ENCODE data around the gene LGALS4. TPM values are rescaled to one million over a fixed set of nuclear protein-coding genes. Genes with fewer than 3 reads are reported as not detected.
"Not testable (repeated sequence)": the region's sequence is repeated elsewhere in the genome, so short reads cannot be mapped to it uniquely, and the experiment has no call there.

LGALS4 gene
- total RNA-seq, 1 experiment from 2014 or later = 1.0 TPM

DNA sequence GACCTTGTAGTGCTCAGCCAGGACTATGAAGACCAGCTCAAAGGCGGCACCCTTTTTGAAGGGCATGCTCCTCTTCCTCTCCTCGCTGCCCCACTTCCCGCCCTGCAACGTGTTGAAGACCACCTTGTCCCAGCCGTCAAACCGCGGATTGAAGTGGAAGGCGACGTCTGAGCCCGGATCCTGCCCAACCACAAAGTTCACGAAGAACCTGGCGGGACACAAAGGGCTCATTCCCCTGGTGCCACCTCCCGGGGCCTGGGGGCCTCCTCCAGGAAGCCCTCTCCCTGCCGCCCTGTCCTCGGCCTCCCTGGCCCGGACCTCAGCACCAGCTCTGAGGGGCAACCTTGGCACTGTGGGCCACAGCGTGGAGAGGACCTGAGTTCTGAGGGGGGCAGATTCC, 4.0 kb downstream of the LGALS4 start:
- no peak overlapping the region for H3K4me2 ChIP-seq
- ChIA-PET POLR2A (ENCODE audit: unreplicated experiment) (no interaction called here), CTCF (no interaction called here)

GRCh38 chr19:38807374-38808098, 5.2 kb downstream of the LGALS4 start:
- intact Hi-C loops (cut with micrococcal nuclease; ENCODE audit: unreplicated experiment); H3K27me3 ChIP-seq (ENCODE audit: insufficient read depth, low read depth); H3K79me2 ChIP-seq (ENCODE audit: low read depth); H2AFZ ChIP-seq; H3K9me2 ChIP-seq (ENCODE audit: insufficient read depth); H3K27ac ChIP-seq; H3K9me3 ChIP-seq (ENCODE audit: insufficient read depth, low read depth); H3K4me2 ChIP-seq; CTCF ChIA-PET; H3K36me3 ChIP-seq (ENCODE audit: low read depth); H3K4me3 ChIP-seq; DNase-seq; H3F3A ChIP-seq (ENCODE audit: insufficient read depth, low read depth); H3K4me1 ChIP-seq (replicated peaks; ENCODE audit: insufficient read depth); BruUV-seq (replicated peaks); H4K20me1 ChIP-seq (ENCODE audit: insufficient read depth): not testable (repeated sequence)
- POLR2A ChIA-PET (ENCODE audit: unreplicated experiment) = interaction anchor here (0.8 kb wide), 1 partner anchor 9 kb away, joined by 8 read pairs; no protein-coding TSS in a partner anchor

More for the DNA sequence above, 4.0 kb downstream of the LGALS4 start:
- H3K36me3 ChIP-seq (ENCODE audit: low read depth) = no peaks in the 10 kb centered on the region
- DNase-seq = no peak
- H3K9me2 ChIP-seq (ENCODE audit: insufficient read depth) = no peaks in the 10 kb centered on the region
- no TSS peak for BruUV-seq (replicated peaks)
- H3F3A ChIP-seq (ENCODE audit: insufficient read depth, low read depth) = no peaks in the 10 kb centered on the region
- no peaks in the 10 kb centered on the region for H3K27me3 ChIP-seq (ENCODE audit: insufficient read depth, low read depth)
- intact Hi-C loops (cut with micrococcal nuclease; ENCODE audit: unreplicated experiment) = no loop called here
- H3K27ac ChIP-seq = no peak overlapping the region
- TF ChIP-seq EZH2 (IDR thresholded peaks at IDR 0.05; ENCODE audit: low read depth) = no peak
- H3K9me3 ChIP-seq (ENCODE audit: insufficient read depth, low read depth) = no peaks in the 10 kb centered on the region
- H3K4me3 ChIP-seq = no peak overlapping the region
- no peaks in the 10 kb centered on the region for H3K79me2 ChIP-seq (ENCODE audit: low read depth)
- H3K4me1 ChIP-seq (replicated peaks; ENCODE audit: insufficient read depth) = no peaks in the 10 kb centered on the region
- no peaks in the 10 kb centered on the region for H4K20me1 ChIP-seq (ENCODE audit: insufficient read depth)
- H2AFZ ChIP-seq = no peak overlapping the region

- H3K4me3 ChIP-seq = no peak overlapping the region
- no peaks in the 10 kb centered on the region for H3F3A ChIP-seq (ENCODE audit: insufficient read depth, low read depth)
- no peaks in the 10 kb centered on the region for H3K27me3 ChIP-seq (ENCODE audit: insufficient read depth, low read depth)
- no peaks in the 10 kb centered on the region for H3K9me3 ChIP-seq (ENCODE audit: insufficient read depth, low read depth)
- no peak overlapping the region for H2AFZ ChIP-seq
- intact Hi-C loops (cut with micrococcal nuclease; ENCODE audit: unreplicated experiment) = no loop called here
- ChIA-PET CTCF (interaction anchor here (0.6 kb wide), 1 partner anchor 25 kb away, joined by 6 read pairs; the partner anchor contains the start of gene ECH1), POLR2A (ENCODE audit: unreplicated experiment) (interaction anchor here (0.7 kb wide), 1 partner anchor 134 kb away, joined by 3 read pairs; no protein-coding TSS in a partner anchor)
- H4K20me1 ChIP-seq (ENCODE audit: insufficient read depth) = no peaks in the 10 kb centered on the region
- no peak overlapping the region for H3K4me2 ChIP-seq
- H3K9me2 ChIP-seq (ENCODE audit: insufficient read depth) = no peaks in the 10 kb centered on the region
- H3K79me2 ChIP-seq (ENCODE audit: low read depth) = no peaks in the 10 kb centered on the region
- no peaks in the 10 kb centered on the region for H3K4me1 ChIP-seq (replicated peaks; ENCODE audit: insufficient read depth)
- no peak for TF ChIP-seq EZH2 (IDR thresholded peaks at IDR 0.05; ENCODE audit: low read depth)
- DNase-seq = no peak
- no peak overlapping the region for H3K27ac ChIP-seq
- no TSS peak for BruUV-seq (replicated peaks)
- H3K36me3 ChIP-seq (ENCODE audit: low read depth) = no peaks in the 10 kb centered on the region
Measured at GRCh38 chr19:38806371-38806770, 6.4 kb downstream of the LGALS4 start.

- H3K27ac ChIP-seq = no peak overlapping the region
Measured at GRCh38 chr19:38805180-38805579, 7.6 kb downstream of the LGALS4 start.

More at GRCh38 chr19:38805180-38805579, 7.6 kb downstream of the LGALS4 start:
- no peaks in the 10 kb centered on the region for H3K36me3 ChIP-seq (ENCODE audit: low read depth)
- no peaks in the 10 kb centered on the region for H3K27me3 ChIP-seq (ENCODE audit: insufficient read depth, low read depth)
- H3K79me2 ChIP-seq (ENCODE audit: low read depth) = no peaks in the 10 kb centered on the region
- peak in 1 of 2 experiments; percentile 35 for DNase-seq
- H4K20me1 ChIP-seq (ENCODE audit: insufficient read depth) = no peaks in the 10 kb centered on the region
- no peak overlapping the region for H2AFZ ChIP-seq
- intact Hi-C loops (cut with micrococcal nuclease; ENCODE audit: unreplicated experiment) = no loop called here
- no peak overlapping the region for H3K4me3 ChIP-seq
- H3K4me1 ChIP-seq (replicated peaks; ENCODE audit: insufficient read depth) = peaks cover 8% of the 10 kb centered on the region
- TF ChIP-seq EZH2 (IDR thresholded peaks at IDR 0.05; ENCODE audit: low read depth) = no peak
- TF ChIP-seq, protein P1, sequence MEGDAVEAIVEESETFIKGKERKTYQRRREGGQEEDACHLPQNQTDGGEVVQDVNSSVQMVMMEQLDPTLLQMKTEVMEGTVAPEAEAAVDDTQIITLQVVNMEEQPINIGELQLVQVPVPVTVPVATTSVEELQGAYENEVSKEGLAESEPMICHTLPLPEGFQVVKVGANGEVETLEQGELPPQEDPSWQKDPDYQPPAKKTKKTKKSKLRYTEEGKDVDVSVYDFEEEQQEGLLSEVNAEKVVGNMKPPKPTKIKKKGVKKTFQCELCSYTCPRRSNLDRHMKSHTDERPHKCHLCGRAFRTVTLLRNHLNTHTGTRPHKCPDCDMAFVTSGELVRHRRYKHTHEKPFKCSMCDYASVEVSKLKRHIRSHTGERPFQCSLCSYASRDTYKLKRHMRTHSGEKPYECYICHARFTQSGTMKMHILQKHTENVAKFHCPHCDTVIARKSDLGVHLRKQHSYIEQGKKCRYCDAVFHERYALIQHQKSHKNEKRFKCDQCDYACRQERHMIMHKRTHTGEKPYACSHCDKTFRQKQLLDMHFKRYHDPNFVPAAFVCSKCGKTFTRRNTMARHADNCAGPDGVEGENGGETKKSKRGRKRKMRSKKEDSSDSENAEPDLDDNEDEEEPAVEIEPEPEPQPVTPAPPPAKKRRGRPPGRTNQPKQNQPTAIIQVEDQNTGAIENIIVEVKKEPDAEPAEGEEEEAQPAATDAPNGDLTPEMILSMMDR (conservative IDR thresholded peaks at IDR 0.05) = no peak
- no peak overlapping the region for H3K4me2 ChIP-seq
- no TSS peak for BruUV-seq (replicated peaks)
- ChIA-PET POLR2A (ENCODE audit: unreplicated experiment) (no interaction called here), CTCF (no interaction called here)
- no peaks in the 10 kb centered on the region for H3K9me2 ChIP-seq (ENCODE audit: insufficient read depth)
- H3F3A ChIP-seq (ENCODE audit: insufficient read depth, low read depth) = peaks cover 6% of the 10 kb centered on the region
- H3K9me3 ChIP-seq (ENCODE audit: insufficient read depth, low read depth) = peaks cover 6% of the 10 kb centered on the region

Measured in PC-9 (cell line).